Hematopoietic multipotent progenitor cell treated with erythropoietin and hydrocortisone succinate and interleukin-3 and kit ligand, for 4 days (in vitro differentiated cells): ENCODE data around the gene KMO.

Source experiments
- DNase-seq: peaks from one replicate; pipeline ENCODE4 v3.0.0-alpha.2; 2015

Gene KMO

GRCh38 chr1:241542199-241542907 is 10.2 kb downstream of the KMO start:
- DNase-seq, result no peak

GRCh38 chr1:241548008-241548407 is 15.8 kb downstream of the KMO start:
- no peak for DNase-seq

- DNase-seq, result no peak
These were observed 18.1 kb downstream of the KMO start for GRCh38 chr1:241550318-241550717.

GRCh38 chr1:241551759-241552638 is 19.8 kb downstream of the KMO start:
- peak; percentile 88 for DNase-seq

GRCh38 chr1:241553886-241554592 is 21.9 kb downstream of the KMO start:
- DNase-seq, result no peak

GRCh38 chr1:241555526-241555925 is 23.3 kb downstream of the KMO start:
- DNase-seq, result no peak

GRCh38 chr1:241557031-241557430 is 24.9 kb downstream of the KMO start:
- no peak for DNase-seq

GRCh38 chr1:241557551-241558193 is 25.5 kb downstream of the KMO start:
- DNase-seq, result no peak

- peak; percentile 31 for DNase-seq
These were observed 28.1 kb downstream of the KMO start for GRCh38 chr1:241560146-241560848.

- no peak for DNase-seq
These were observed 28.6 kb downstream of the KMO start for GRCh38 chr1:241560849-241561187.

GRCh38 chr1:241569848-241570247 is 37.7 kb downstream of the KMO start:
- no peak for DNase-seq

GRCh38 chr1:241574154-241574553 is 42.0 kb downstream of the KMO start:
- DNase-seq, result no peak

GRCh38 chr1:241579434-241579833 is 47.3 kb downstream of the KMO start:
- DNase-seq, result no peak

GRCh38 chr1:241582921-241583321 is 50.7 kb downstream of the KMO start:
- DNase-seq, result no peak

- no peak for DNase-seq
These were observed 54.8 kb downstream of the KMO start for GRCh38 chr1:241586905-241587512.

GRCh38 chr1:241589521-241589920 is 57.3 kb downstream of the KMO start:
- no peak for DNase-seq

- DNase-seq, result no peak
These were observed 58.5 kb downstream of the KMO start for GRCh38 chr1:241590719-241591118.

GRCh38 chr1:241591317-241591716 is 59.1 kb downstream of the KMO start:
- no peak for DNase-seq

- DNase-seq, result no peak
These were observed 59.6 kb downstream of the KMO start for GRCh38 chr1:241591736-241592135.

- no peak for DNase-seq
These were observed 60.2 kb downstream of the KMO start for GRCh38 chr1:241592273-241592958.

- DNase-seq, result no peak
These were observed 61.0 kb downstream of the KMO start for GRCh38 chr1:241593186-241593585.
